Rectal smooth muscle tissue (tissue), 1 donor: ENCODE measurements around the gene AXIN2.

Experiments
- H3K27ac ChIP-seq: one replicate; pipeline ENCODE4 v1.7.0; 2013; ENCODE audit warnings: low read depth, low read length, inconsistent platforms
- H3K27me3 ChIP-seq: one replicate; pipeline ENCODE4 v1.7.0; 2013; ENCODE audit warnings: low read length; ENCODE audit not compliant: control insufficient read depth, insufficient read depth
- H3K36me3 ChIP-seq: one replicate; pipeline ENCODE4 v1.7.0; 2013; ENCODE audit warnings: low read length; ENCODE audit not compliant: control insufficient read depth, insufficient read depth
- H3K4me1 ChIP-seq: one replicate; pipeline ENCODE4 v1.7.0; 2013; ENCODE audit warnings: low read length; ENCODE audit not compliant: control insufficient read depth, insufficient read depth
- H3K4me3 ChIP-seq: one replicate; pipeline ENCODE4 v1.7.0; 2013; ENCODE audit warnings: low read length
- H3K9ac ChIP-seq: one replicate; pipeline ENCODE4 v1.7.0; 2013; ENCODE audit warnings: low read length

The AXIN2 gene

GRCh38 chr17:65556910-65557348 is 4.5 kb downstream of the AXIN2 start:
- no peaks in the 10 kb centered on the region for H3K27me3 ChIP-seq
- H3K36me3 ChIP-seq = no peaks in the 10 kb centered on the region
- H3K4me3 ChIP-seq = peak overlapping the region; percentile 66
- H3K4me1 ChIP-seq = peaks cover 4% of the 10 kb centered on the region
- no peak overlapping the region for H3K9ac ChIP-seq
- no peak overlapping the region for H3K27ac ChIP-seq

- no peaks in the 10 kb centered on the region for H3K27me3 ChIP-seq
- no peak overlapping the region for H3K9ac ChIP-seq
- H3K4me1 ChIP-seq = peaks cover 7% of the 10 kb centered on the region
- H3K36me3 ChIP-seq = peaks cover 2% of the 10 kb centered on the region
- H3K4me3 ChIP-seq = peak overlapping the region; percentile 31
- H3K27ac ChIP-seq = peak overlapping the region; percentile 15
These were observed 5.2 kb downstream of the AXIN2 start for GRCh38 chr17:65556014-65556909.

- Histone ChIP-seq H3K4me3 (no peak overlapping the region), H3K36me3 (peaks cover 2% of the 10 kb centered on the region), H3K27ac (peak overlapping the region; percentile 60), H3K27me3 (no peaks in the 10 kb centered on the region), H3K9ac (no peak overlapping the region), H3K4me1 (peaks cover 7% of the 10 kb centered on the region)
These were observed 6.8 kb downstream of the AXIN2 start for GRCh38 chr17:65554553-65555223.

- no peak overlapping the region for H3K4me3 ChIP-seq
- H3K27me3 ChIP-seq = no peaks in the 10 kb centered on the region
These were observed 7.5 kb downstream of the AXIN2 start for GRCh38 chr17:65553646-65554552.

GRCh38 chr17:65553009-65553645 is 8.3 kb downstream of the AXIN2 start:
- no peaks in the 10 kb centered on the region for H3K27me3 ChIP-seq
- no peak overlapping the region for H3K9ac ChIP-seq
- peaks cover 7% of the 10 kb centered on the region for H3K4me1 ChIP-seq
- peaks cover 6% of the 10 kb centered on the region for H3K36me3 ChIP-seq
- no peak overlapping the region for H3K27ac ChIP-seq
- H3K4me3 ChIP-seq = no peak overlapping the region

More at GRCh38 chr17:65553646-65554552, 7.5 kb downstream of the AXIN2 start:
- Histone ChIP-seq H3K36me3 (peaks cover 6% of the 10 kb centered on the region), H3K4me1 (peaks cover 7% of the 10 kb centered on the region), H3K9ac (no peak overlapping the region), H3K27ac (peak overlapping the region; percentile 60)

- Histone ChIP-seq H3K27ac (no peak overlapping the region), H3K36me3 (peaks cover 6% of the 10 kb centered on the region), H3K4me3 (no peak overlapping the region), H3K27me3 (no peaks in the 10 kb centered on the region), H3K4me1 (peaks cover 16% of the 10 kb centered on the region), H3K9ac (no peak overlapping the region)
These were observed 9.2 kb downstream of the AXIN2 start for GRCh38 chr17:65552214-65552613.

- Histone ChIP-seq H3K4me3 (no peak overlapping the region), H3K9ac (no peak overlapping the region), H3K27ac (no peak overlapping the region)
These were observed 10.0 kb downstream of the AXIN2 start for GRCh38 chr17:65551267-65552040.

DNA sequence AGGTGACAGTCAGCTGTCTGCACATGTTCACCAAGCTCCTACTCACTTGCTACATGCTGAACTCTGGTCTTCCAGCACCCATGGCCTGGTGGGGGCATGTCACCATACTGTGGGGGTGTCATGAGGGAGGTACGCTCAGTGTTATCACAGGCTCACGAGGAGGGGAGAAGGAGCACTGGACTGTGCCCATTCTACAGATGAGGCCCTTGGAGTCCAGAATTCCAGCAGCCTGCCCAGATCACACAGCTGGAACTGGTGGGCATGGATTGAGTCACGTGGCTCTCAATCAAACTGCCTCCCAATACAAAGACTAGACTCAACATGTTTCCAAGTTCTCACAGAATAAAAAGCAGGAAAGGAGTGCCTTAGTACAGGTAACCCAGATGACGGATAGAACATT is 10.7 kb downstream of the AXIN2 start:
- peaks cover 6% of the 10 kb centered on the region for H3K36me3 ChIP-seq
- no peaks in the 10 kb centered on the region for H3K27me3 ChIP-seq
- peaks cover 28% of the 10 kb centered on the region for H3K4me1 ChIP-seq
- no peak overlapping the region for H3K9ac ChIP-seq
- no peak overlapping the region for H3K4me3 ChIP-seq
- no peak overlapping the region for H3K27ac ChIP-seq

More at GRCh38 chr17:65551267-65552040, 10.0 kb downstream of the AXIN2 start:
- Histone ChIP-seq H3K4me1 (peaks cover 23% of the 10 kb centered on the region), H3K27me3 (no peaks in the 10 kb centered on the region), H3K36me3 (peaks cover 6% of the 10 kb centered on the region)

GRCh38 chr17:65550075-65550662 is 11.3 kb downstream of the AXIN2 start:
- Histone ChIP-seq H3K4me1 (peaks cover 28% of the 10 kb centered on the region), H3K4me3 (no peak overlapping the region), H3K27me3 (no peaks in the 10 kb centered on the region), H3K27ac (no peak overlapping the region), H3K36me3 (peaks cover 6% of the 10 kb centered on the region), H3K9ac (no peak overlapping the region)

- H3K4me3 ChIP-seq = no peak overlapping the region
- peaks cover 6% of the 10 kb centered on the region for H3K36me3 ChIP-seq
- H3K27ac ChIP-seq = no peak overlapping the region
- H3K27me3 ChIP-seq = no peaks in the 10 kb centered on the region
- H3K4me1 ChIP-seq = peaks cover 30% of the 10 kb centered on the region
- no peak overlapping the region for H3K9ac ChIP-seq
These were observed 13.0 kb downstream of the AXIN2 start for GRCh38 chr17:65548269-65548969.
